ENCODE data around the gene IDH3A.

IDH3A gene

GRCh38 chr15:78104119-78104479, 45.1 kb upstream of the IDH3A start:
- no peak for DNase-seq (ENCODE audit: low read depth)
- no peak overlapping the region for H3K4me3 ChIP-seq (ENCODE audit: low read depth, low read length)
- TF ChIP-seq CTCF (IDR thresholded peaks at IDR 0.05; ENCODE audit: low read depth, low read length, missing control alignments), result no peak

GRCh38 chr15:78104566-78105475, 44.3 kb upstream of the IDH3A start:
- no peak overlapping the region for H3K4me3 ChIP-seq (ENCODE audit: low read depth, low read length)
- DNase-seq (ENCODE audit: low read depth), result no peak
- TF ChIP-seq CTCF (IDR thresholded peaks at IDR 0.05; ENCODE audit: low read depth, low read length, missing control alignments), result no peak

GRCh38 chr15:78105476-78106241, 43.5 kb upstream of the IDH3A start:
- TF ChIP-seq CTCF (IDR thresholded peaks at IDR 0.05; ENCODE audit: low read depth, low read length, missing control alignments), result no peak
- no peak overlapping the region for H3K4me3 ChIP-seq (ENCODE audit: low read depth, low read length)

GRCh38 chr15:78107471-78107870, 41.7 kb upstream of the IDH3A start:
- no peak for TF ChIP-seq CTCF (IDR thresholded peaks at IDR 0.05; ENCODE audit: low read depth, low read length, missing control alignments)
- DNase-seq (ENCODE audit: low read depth), result no peak
- H3K4me3 ChIP-seq (ENCODE audit: low read depth, low read length), result no peak overlapping the region

More at GRCh38 chr15:78105476-78106241, 43.5 kb upstream of the IDH3A start:
- no peak for DNase-seq (ENCODE audit: low read depth)

- no peak overlapping the region for H3K4me3 ChIP-seq (ENCODE audit: low read depth, low read length)
- DNase-seq (ENCODE audit: low read depth), result peak; percentile 70
- TF ChIP-seq CTCF (IDR thresholded peaks at IDR 0.05; ENCODE audit: low read depth, low read length, missing control alignments), result peak; percentile 90
These were observed 40.7 kb upstream of the IDH3A start for GRCh38 chr15:78108300-78109084.

GRCh38 chr15:78109156-78109555, 40.0 kb upstream of the IDH3A start:
- H3K4me3 ChIP-seq (ENCODE audit: low read depth, low read length), result no peak overlapping the region
- DNase-seq (ENCODE audit: low read depth), result no peak
- no peak for TF ChIP-seq CTCF (IDR thresholded peaks at IDR 0.05; ENCODE audit: low read depth, low read length, missing control alignments)
